ENCODE measurements around the gene PTPRD.

The PTPRD gene

DNA sequence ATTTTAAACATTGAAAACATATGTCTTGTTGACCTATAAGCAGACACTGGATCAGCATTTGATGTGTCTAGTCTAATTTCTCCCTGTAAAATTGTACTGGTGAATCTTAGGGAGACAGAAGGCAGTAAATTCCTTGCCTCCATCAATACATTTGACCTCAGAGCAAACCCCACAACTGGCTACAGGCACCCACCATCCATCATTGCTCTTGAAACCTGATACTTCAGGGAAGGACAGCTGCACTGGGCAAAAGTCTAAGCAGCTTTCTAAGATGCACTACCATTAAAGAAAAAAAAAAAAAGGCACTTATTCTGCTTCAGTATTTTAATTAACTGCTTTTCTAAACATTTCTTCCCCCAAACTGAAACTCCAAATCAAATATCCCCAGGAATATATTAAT is 1761.9 kb downstream of the PTPRD start:
- DNase-seq: no peak

DNA sequence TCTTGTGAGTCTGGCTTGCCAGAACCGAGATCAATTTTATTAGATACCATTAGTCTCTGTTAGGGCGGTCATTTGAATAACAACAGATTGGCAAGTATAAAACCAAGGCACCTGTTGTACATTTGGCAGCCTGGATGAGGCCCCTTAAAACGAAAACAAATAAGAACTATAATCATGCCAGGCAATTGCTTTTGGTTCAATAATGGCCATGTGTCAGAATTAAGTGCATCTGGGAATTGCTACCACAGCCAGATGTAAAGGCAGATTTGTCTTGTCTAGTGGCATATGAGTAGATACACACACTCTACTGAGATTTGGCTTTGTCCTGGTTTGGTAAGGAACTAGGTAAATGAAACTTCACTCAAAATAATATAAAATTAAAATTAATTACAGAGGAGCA is 1767.0 kb downstream of the PTPRD start:
- no peak for DNase-seq

DNA sequence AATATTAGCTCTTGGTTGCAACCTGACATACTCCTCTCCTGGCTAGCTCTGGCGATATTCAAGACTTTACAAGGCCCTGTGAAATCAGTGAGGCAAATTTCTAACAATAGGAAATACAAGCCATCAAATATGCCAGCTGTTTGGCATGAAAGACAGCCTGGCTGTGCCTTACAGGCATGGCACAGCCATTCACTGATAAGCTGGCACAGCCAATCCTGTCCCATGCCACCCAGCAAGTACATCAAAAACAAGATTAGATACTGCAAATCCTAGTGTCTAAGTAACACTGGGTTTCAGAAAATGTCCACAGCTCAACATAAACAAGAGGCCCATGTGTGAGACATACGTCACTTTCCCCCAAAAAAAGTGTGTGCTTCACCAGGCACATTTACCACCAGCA is 1767.4 kb downstream of the PTPRD start:
- DNase-seq: no peak

DNA sequence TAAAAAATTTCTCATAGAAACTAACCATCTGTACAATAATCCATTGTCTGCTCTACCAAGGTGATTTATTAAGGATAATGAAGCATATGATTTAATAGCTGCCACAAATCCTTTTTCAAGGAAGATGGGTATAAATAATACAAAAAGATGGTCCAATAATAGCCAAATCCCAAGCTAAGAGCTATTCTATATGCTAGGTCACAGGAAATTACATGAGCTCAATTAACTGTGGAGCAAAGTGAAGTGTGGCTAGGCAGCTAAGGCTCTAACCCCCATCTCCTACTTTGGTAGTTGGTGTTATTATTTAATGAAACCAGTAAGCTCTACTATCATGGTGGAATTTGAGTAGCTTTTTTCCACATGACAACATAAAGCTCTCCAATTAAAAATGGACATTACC is 1768.3 kb downstream of the PTPRD start:
- DNase-seq: no peak

DNA sequence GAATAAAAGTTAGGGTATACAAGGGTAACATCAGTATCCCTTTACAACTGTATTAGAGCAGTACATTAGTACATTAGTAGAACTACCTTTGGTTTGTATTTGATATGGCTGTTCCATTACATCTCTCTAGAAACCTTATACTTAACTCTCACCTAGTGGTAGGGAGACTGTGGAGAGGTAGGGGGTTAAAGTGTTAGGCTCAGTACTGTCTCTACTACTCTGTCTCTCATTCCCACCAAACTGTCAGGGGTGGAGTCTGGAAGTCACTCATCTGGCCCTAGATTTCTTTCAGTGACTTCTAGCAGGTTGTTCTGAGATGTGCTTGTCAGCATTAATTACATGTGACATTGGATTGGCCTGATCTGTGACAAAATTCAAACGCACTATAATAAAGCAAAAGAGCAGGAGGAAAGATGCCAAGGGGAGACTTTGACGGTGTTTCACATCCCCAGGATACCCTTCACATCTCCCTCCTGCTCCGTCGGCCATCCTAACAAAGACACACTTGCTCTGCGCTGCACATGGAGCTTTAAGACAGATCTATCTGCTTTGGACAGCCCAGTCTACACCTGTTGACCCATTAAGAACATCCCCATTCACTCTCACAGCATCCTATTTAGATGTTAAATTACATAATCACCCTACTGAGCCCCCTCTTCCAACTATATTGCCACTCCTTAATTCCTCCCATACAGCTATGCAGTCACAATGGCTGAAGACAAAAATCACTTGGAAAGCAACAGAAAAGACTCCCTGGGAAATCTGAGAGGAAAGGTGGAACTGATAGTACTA is 1770.2 kb downstream of the PTPRD start:
- DNase-seq: no peak

DNA sequence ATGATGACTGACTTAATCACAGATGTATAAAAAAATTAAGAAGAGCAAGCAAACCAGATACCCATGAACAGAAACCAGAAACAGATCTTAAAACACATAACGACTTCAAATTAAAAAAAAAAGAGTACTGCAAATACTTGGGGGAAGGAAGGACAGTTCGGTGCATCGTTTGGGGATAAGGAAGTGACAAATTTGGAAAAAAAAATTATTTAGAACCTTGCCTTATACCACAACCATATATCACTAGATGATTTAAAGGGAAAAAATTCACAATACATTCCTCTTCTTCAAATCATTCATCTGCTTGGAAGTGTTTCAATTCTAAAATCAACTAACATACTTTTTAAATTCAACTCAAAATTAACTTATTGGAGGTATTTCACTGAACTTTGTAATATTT is 1774.7 kb downstream of the PTPRD start:
- DNase-seq: no peak

DNA sequence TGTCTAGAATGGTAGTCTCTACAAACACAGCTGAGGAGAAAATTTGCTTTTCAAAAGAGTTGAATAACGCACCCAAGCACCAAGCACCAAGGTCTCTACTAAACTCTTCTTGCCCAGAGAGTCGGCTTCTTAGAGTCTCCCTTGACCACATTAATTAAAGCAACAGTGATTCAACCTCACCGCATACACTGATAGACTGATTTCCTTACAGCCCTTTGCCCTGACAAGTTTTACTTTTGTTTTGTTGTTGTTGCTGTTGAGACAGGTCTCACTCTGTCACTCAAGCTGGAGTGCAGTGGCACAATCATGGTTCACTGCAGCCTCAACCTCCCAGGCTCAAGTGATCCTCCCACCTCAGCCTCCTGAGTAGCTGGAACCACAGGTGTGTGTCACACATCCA is 1777.5 kb downstream of the PTPRD start:
- no peak for DNase-seq

DNA sequence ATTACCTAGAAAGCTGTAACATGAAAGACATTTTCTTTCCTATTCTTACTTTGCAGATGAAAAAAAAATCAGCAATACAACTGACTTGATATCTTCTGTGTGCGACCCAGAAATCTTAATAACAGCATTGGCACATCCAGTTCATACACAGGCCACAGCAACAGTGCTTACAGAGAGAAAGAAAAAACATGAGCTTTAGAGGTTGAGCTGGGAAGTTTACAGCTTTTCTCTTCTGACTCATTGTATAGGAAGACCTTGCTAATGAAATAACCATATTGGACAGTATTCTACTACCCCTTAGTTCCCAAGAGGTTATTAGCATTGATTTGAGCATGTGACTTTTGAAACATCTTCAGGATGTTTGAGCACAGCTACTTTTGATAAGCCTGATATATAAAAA is 1779.8 kb downstream of the PTPRD start:
- DNase-seq: no peak

DNA sequence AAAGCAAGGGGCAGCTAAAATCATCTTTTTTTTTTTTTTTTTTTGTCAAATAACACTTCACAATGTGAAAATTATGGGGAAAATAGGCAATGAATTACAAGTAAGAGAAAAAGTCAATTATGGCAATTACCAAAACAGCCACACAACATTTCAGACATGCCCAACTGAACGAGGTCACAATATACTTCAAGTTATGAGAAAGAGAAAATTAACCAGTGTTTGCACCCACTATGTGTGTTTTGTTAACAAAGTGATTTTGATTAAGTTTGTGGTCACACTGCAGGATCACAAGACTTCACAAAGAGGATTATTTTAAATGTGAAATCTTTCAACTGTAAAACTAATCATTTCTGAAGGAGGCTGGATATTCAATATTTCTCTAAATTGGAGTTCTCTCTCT is 1780.4 kb downstream of the PTPRD start:
- DNase-seq: no peak

DNA sequence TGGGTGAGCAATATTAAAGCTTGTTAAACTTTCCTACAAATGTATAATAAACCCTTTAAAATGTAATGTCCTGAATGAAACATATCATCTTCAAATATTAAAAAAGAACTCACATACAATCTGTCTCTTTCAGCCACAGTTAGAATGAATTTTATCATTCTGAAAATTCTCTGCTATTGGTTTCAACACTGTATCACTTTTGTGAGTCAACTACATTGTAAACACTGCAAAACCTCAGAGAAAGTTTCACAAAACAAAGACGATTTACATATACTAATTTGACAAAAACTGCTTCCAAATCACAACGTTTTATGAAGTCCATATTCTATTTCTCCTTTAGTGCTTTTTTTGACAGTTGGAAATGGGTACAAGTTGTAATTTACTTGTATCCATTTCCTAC is 1781.2 kb downstream of the PTPRD start:
- DNase-seq: no peak

DNA sequence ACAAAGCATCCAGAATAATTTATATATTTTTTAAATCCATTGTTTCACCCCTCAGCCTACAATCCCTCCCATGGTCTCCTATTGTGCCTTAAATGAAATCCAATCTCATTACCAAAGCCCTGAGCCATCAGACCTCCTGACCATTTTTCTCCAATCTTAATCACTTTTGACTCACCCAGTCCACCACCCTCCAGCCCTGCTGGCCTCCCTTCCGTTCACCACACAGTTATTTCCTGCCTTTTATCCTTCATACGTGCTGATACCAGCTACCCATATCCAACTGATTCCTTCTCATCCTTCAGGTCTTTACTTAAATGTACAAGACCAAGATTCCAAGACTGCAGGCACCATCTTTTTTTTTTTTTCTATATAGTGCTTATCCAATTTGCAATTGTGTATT is 1786.5 kb downstream of the PTPRD start:
- no peak for DNase-seq

DNA sequence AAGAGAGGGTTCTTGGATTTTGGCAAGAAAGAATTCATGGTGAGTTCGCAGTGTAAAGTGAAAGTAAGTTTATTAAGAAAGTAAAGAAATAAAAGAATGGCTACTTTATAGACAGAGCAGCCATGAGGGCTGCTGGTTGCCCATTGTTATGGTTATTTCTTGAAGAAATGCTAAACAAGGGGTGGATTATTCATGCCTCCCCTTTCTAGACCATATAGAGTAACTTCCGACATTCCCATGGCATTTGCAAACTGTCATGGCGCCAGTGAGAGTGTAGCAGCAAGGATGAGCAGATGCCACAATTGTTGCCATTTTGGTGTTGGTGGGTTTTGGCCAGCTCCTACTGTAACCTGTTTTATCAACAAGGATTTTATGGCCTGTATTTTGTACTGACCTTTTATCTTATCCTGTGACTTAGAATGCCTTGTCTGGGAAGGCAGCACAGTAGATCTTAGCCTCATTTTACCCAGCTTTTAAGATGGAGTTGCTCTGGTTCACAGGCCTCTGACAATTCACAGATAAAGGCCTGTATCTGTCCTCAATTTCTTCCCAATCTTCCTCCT is 1787.1 kb downstream of the PTPRD start:
- DNase-seq: no peak

DNA sequence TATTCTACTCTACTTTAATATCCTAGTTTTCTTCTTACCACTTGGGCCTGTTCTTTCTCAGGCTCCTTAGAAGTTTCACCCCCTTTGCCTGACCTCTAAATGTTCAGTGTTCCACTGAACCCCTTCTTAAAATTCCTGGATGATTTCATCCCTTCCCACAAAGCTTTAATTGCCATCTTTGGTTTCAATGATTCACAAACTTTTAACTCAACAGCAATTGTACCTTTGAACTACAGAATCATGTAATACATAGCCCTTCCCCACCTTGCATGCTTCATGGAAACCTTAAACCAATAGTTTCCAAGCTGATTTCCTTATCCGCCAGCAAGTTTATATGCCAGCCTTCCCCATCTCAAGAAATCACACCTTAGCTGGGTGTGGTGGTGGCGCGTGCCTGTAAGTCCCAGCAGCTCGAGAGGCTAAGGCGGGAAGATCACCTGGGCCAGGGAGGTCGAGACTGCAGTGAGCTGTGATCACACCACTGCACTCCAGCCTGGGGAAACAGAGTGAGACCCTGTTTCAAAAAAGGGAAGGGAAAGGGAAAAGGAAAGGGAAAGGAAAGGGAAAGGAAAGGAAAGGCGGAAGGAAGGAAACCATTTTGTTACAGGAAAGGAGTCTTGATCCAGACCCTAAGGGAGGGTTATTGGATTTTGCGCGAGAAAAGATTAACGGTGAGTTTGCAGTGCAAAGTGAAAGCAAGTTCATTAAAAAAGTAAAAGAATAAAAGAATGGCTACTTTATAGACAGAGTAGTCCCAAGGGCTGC is 1789.5 kb downstream of the PTPRD start:
- DNase-seq: no peak

DNA sequence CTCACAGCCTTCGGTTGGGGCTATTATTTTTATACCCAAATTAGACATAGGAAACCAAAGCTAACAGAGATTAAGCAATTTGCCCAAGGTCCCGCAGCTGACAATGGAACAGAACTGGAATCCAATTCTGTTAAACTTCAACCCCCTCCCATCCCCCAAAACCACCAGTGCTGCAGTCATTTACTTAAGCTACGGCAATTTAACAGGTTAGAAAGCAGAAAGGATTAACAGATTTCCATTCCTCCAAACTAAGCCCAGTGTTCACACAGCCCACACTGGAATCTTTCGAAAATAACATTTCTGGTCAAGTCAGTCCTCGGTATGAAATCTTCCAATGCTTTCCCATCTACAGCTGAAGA is 1790.2 kb downstream of the PTPRD start:
- DNase-seq: no peak

DNA sequence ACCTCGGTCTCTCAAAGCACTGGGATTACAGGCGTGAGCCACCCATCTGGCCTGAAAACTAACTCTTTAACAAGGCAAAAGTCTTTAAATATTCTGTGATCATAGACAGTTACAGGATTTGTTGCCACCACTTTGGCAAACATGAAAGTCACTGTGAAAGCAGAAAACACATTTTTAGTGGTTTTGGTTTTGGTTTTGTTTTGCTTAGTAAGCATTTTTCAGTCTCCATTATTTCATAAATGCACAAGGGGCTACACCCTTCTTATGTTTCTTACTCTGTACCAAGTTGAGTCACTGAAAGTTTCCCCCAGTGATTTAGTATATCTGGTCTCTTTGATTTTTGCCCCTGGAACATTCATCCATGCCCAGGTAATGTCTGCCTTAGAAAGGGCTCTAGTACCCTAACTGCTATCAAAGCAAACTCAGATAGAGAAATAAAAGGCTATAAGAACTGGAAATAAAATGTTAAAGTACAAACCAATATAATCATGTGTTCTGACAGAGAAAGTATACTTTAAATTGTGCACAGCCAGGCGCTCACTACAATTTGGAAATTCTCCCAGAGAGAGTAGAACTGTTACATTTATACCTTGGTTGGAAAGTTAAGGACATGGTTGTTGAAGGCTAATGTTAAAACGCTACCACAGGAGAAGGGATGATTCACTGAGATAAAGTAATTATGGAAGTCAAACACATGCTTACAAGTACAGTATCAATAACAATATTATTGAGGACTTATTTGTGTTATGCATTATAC is 1790.7 kb downstream of the PTPRD start:
- no peak for DNase-seq

DNA sequence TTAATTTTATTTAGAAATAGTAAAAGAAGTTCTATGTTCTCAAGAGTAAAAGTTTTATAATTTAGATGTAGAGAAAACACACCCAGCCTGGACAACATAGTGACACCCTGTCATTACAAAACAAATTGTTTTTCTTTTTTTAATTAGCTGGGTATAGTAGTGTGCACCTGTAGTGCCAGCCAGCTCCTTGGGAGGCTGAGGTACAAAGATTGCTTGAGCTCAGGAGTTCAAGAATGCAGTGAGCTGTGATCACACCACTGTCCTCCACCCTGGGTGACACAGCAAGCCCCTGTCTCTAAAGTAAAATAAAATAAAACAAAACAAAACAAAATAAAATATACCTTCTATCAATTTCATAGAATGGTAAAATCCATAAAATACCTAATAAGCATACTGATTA is 1795.5 kb downstream of the PTPRD start:
- no peak for DNase-seq

DNA sequence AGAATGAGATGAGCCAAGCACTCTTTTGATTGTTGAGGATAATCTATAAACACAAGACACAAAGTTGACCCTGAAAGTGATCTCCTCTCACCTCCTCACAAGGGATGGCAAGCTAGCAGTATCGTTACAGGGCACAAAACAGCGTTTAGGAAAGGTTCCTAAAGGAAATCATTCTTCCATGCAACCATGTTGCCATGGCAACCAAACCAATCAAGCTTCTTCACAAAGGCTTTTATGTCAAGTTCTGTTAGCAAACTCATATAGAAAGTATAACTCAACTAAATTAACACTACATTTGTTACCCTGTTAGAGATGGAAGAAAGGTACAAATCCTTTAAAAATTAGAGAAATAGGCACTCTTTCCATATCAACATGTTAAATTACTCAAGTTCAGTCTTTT is 1796.4 kb downstream of the PTPRD start:
- DNase-seq: no peak

DNA sequence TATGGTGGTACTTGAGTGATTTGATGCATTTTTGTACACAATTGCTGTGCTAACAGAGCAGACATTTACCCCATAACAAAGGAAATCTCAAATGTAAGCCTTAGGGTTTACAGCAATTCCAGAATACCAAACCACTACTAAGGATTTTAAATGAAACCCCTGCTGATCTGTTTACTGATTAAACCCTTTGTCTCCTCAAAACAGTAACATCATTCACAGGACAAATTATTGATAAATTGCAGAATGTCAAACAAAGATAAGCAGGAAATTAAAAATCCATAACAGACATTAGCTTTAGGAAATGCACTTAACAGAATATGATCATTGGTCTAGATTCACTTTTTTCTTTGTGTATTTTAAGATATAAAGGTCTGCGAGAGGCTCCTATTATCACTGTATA is 1796.9 kb downstream of the PTPRD start:
- DNase-seq: no peak

DNA sequence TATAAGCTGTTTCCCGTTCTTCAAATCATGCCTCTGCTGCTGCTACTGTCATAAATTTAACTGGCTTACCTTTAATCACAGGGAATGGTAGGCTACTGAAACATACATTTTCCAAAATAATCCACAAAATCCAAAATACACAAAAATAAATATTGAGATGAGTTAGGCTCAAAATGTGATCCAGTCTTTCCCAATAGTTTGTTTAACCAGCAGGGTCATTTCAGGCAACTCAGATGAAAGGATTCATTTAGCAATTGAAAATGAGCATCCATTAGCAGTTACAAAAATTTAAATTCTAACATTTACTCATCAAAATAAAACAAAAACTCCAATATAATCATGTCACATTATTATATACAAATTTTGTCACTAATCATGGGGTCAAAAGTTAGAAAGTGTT is 1797.6 kb downstream of the PTPRD start:
- no peak for DNase-seq

DNA sequence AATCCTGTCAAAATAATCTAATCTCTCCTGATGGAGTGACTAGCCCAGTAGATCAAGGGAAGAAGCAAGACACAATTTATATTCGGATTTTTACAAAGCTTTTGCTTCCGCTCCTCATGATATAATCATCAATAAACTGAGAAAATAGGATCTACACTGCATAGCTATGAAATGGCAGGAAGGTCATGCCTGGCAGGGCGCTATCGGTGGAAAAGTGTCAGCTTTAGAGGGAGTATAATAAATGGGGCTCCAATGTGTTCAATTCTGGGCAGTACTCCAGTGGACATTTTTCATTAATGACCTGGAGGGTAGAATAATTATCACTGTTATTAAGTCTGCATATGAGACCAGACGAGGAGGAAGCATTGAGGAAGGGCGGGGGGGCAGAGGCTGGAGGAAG is 1799.9 kb downstream of the PTPRD start:
- no peak for DNase-seq

DNA sequence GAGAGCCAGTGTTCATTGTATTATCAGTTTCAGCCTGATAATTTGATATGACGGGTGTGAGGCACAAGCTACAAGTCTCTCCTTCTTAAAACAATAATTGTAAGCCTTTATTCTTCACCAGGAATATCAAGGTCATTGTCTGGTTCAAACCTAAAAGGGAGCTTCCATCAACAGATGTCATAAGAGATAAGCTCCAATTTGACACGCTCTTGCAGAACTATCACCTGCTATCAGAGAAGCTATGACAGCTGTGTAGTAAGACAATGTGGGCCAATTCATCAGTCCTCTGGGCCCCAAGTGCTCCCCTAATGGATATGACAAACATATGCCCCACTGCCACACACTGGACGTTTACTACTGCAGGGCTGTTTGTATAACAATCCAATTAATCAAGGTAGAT is 1803.1 kb downstream of the PTPRD start:
- no peak for DNase-seq

DNA sequence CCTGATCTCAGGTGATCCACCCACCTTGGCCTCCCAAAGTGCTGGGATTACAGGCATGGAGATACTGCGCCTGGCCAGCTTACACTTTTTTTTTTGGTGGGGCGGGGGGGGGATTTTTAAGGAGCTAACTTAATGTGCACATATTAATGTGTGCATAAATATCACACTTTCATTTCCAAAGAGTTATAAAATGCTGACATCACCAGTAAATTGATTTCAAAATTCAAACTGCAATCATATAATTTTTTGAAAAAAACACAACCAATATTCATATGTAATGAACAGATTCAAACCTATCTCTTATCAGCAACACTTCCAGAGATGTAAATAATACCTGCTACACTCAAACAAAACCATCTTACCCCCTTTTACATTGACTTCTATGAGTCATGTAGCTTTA is 1806.7 kb downstream of the PTPRD start:
- DNase-seq: no peak

DNA sequence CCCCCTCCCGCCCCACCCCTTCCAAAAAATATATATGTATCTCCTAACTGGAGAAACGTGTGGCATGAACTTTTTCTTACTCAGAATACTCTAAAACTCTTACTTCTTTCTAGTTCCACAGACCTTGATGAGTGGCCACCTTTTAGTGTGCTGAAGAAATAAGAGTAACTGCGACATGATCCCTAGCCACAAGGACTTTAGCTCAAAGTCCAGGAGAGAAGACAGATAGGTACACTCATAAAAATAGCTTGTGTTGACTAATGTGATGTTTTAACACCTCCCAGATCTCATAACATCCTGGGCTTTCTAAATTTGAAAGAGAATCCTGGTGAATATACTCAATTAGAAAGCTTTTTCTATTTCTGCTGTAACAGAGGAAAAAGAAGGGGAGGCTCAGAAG is 1808.2 kb downstream of the PTPRD start:
- no peak for DNase-seq

DNA sequence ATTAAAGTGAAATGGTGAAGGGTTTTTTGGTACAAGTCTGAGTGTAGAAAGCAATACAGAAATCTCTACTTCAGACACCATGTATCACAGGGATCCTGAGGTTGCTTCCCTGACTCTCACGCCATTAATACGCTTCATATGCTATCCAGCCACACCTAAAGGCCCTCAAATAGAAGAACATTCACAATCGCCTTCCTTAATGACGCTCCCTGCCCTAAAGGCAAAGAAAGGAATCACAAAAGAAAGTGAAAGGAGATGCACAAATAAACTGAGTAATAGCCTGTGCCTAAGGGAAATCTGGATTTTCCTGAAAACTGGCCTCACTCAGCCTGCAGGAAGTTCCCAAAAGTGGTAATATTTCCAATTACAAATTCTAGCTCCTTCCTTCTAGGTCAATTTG is 1810.6 kb downstream of the PTPRD start:
- DNase-seq: no peak
